Gastrocnemius medialis (tissue), 4 donors: ENCODE results near the gene TCF7L2.

Experiments
- CTCF ChIP-seq, 5 experiments: fragments of 450-650 bp in 3 of 5; fragments of 200-600 bp in 2 of 5; sonication (generic) in 2 of 5; IDR thresholded peaks in 4 of 5; conservative IDR thresholded peaks in 1 of 5; 1 replicate in 4 of 5; 2 replicates in 1 of 5; pipeline ENCODE4 v1.5.1; 2016 to 2019; ENCODE audit warnings: antibody characterized with exemption in 5 of 5, mild to moderate bottlenecking in 3 of 5, moderate library complexity in 3 of 5
- POLR2A ChIP-seq, 2 donors: fragments of 450-650 bp; IDR thresholded peaks; one replicate each; pipeline ENCODE4 v1.6.1; 2017; ENCODE audit warnings: antibody characterized with exemption in 2 of 2, mild to moderate bottlenecking in 2 of 2, moderate library complexity in 2 of 2

DNA sequence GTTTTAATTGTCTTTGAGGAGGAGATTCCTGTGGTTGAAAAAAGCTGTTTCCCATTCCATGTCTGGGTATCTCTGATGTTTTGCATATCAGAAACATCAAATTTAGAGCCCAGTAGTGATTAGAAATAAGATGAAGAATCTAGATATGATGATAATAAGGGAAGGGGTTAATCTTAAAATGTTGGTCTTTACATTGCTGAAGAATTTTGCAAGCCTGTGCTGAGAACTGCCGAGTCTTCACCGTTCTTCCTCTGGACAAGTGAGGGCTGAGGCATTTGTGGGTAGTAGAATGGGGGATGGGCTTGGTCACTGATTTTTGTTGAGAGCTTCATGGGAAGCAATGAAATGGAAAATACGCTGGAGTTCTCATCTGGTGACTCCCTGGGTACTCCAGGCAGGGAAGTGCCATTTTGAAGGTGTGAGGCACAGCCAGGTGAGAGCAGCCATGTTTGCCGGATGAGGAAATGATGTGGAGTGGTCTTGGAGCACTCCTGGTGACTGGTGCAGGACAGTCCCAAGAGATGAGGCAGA lies 10.2 kb downstream of the TCF7L2 start:
- TF ChIP-seq POLR2A (IDR thresholded peaks at IDR 0.05) (no peak), CTCF (IDR thresholded peaks at IDR 0.05 in 4 of 5, conservative IDR thresholded peaks at IDR 0.05 in 1 of 5) (no peak)
